IPS-20b (cell line): ENCODE data around the gene DLG3.

Source experiments
- H3K27ac ChIP-seq: one replicate; pipeline ENCODE4 v1.5.1; 2013; ENCODE audit warnings: low read length
- H3K27me3 ChIP-seq: 2 replicates; pipeline ENCODE4 v1.6.1; 2013; ENCODE audit warnings: mild to moderate bottlenecking, low read length, inconsistent platforms; ENCODE audit not compliant: insufficient read depth
- H3K36me3 ChIP-seq: 2 replicates; pipeline ENCODE4 v1.6.1; 2013; ENCODE audit warnings: low read depth, mild to moderate bottlenecking, inconsistent platforms, low read length, moderate library complexity; ENCODE audit not compliant: insufficient read depth
- H3K4me1 ChIP-seq: 2 replicates; pipeline ENCODE4 v1.6.1; 2013; ENCODE audit warnings: mild to moderate bottlenecking, control low read depth, inconsistent platforms, low read length, moderate library complexity; ENCODE audit not compliant: insufficient read depth
- H3K4me3 ChIP-seq: 2 replicates; pipeline ENCODE4 v1.5.1; 2013; ENCODE audit warnings: mild to moderate bottlenecking, low read length, inconsistent platforms
- H3K9ac ChIP-seq: 2 replicates; pipeline ENCODE4 v1.6.1; 2013; ENCODE audit warnings: low read depth, mild to moderate bottlenecking, inconsistent platforms, low read length, moderate library complexity
- H3K9me3 ChIP-seq: 2 replicates; pipeline ENCODE4 v1.6.1; 2013; ENCODE audit warnings: mild to moderate bottlenecking, low read depth, low read length, inconsistent platforms; ENCODE audit not compliant: insufficient read depth

DLG3 gene

GRCh38 chrX:70426286-70427278 is 18.1 kb upstream of the DLG3 start:
- Histone ChIP-seq H3K9me3 (no peaks in the 10 kb centered on the region), H3K4me3 (no peak overlapping the region), H3K9ac (no peak overlapping the region), H3K27ac (no peak overlapping the region), H3K27me3 (no peaks in the 10 kb centered on the region), H3K4me1 (peaks cover 6% of the 10 kb centered on the region; the same call in 1 of the 2 replicates), H3K36me3 (peaks cover 45% of the 10 kb centered on the region; the same call in 1 of the 2 replicates)

DNA sequence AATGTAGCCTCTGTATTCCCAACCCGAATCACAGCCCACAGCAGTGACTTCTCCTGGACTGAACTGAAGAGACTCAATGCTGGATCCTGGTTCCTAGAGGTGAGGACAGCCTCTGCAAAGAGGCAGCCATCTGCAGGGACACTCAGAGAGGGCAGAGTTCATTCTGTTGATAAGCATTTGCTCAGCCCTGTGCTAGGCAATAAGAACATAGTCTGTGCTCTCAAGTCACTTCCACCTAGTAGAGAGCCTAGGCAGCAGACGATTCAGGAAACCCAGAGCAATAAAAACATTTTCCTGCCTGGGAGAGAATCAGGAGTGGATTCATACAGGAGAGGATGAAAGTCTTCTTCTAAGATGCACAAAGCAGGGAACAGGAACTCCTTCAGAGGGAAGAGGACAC is 17.3 kb upstream of the DLG3 start:
- no peaks in the 10 kb centered on the region for H3K9me3 ChIP-seq
- no peak overlapping the region for H3K4me3 ChIP-seq
- H3K27me3 ChIP-seq: no peaks in the 10 kb centered on the region
- no peak overlapping the region for H3K27ac ChIP-seq
- peaks cover under 1% of the 10 kb centered on the region; the same call in 1 of the 2 replicates for H3K4me1 ChIP-seq
- peaks cover 45% of the 10 kb centered on the region; the same call in 1 of the 2 replicates for H3K36me3 ChIP-seq
- H3K9ac ChIP-seq: no peak overlapping the region

- H3K36me3 ChIP-seq: peaks cover 45% of the 10 kb centered on the region; the same call in 1 of the 2 replicates
- H3K9ac ChIP-seq: no peak overlapping the region
- H3K4me1 ChIP-seq: no peaks in the 10 kb centered on the region
- H3K27ac ChIP-seq: no peak overlapping the region
- no peak overlapping the region for H3K4me3 ChIP-seq
- no peaks in the 10 kb centered on the region for H3K27me3 ChIP-seq
- H3K9me3 ChIP-seq: no peaks in the 10 kb centered on the region
Observed at GRCh38 chrX:70429759-70430158, 14.9 kb upstream of the DLG3 start.

GRCh38 chrX:70432936-70433847 is 11.4 kb upstream of the DLG3 start:
- Histone ChIP-seq H3K9me3 (no peaks in the 10 kb centered on the region), H3K27me3 (peaks cover 8% of the 10 kb centered on the region; the same call in 1 of the 2 replicates), H3K27ac (no peak overlapping the region), H3K9ac (peak overlapping the region; percentile 23; the same call in 1 of the 2 replicates), H3K4me3 (peak overlapping the region; percentile 89), H3K4me1 (no peaks in the 10 kb centered on the region), H3K36me3 (peaks cover 24% of the 10 kb centered on the region; the same call in 1 of the 2 replicates)

DNA sequence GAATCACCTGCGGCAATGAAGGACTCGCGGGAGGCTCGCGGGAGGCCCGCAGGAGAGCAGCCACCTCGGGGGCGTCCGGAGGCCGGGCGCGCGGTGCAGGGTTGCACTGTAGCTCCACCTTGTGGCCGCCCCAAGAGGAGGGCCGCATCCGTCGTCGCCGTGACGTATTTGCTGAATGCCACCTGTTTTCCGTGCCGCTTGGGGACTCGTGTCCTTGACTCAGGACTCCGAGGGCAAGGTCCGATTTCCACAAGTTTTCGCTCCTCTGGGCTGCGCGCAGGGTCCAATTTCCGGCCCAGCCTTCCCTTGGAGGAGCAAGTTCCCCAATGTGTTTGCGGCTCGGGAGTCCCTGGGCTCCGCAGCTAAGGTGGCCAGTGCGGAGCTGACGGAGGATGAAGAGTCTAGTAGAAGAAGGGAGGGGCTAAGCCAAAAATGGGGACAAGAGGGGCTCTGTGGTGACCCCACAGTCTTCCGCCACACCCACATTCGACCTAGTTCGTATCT is 10.7 kb upstream of the DLG3 start:
- Histone ChIP-seq H3K9me3 (no peaks in the 10 kb centered on the region), H3K9ac (peak overlapping the region; percentile 82; the same call in 1 of the 2 replicates), H3K27ac (no peak overlapping the region), H3K36me3 (peaks cover 16% of the 10 kb centered on the region; the same call in 1 of the 2 replicates), H3K4me3 (peak overlapping the region; percentile 89), H3K4me1 (no peaks in the 10 kb centered on the region), H3K27me3 (peaks cover 8% of the 10 kb centered on the region; the same call in 1 of the 2 replicates)

- Histone ChIP-seq H3K27ac (no peak overlapping the region), H3K36me3 (peaks cover 15% of the 10 kb centered on the region; the same call in 1 of the 2 replicates), H3K4me3 (peak overlapping the region; percentile 89), H3K4me1 (no peaks in the 10 kb centered on the region), H3K9me3 (no peaks in the 10 kb centered on the region), H3K9ac (peak overlapping the region; percentile 82; the same call in 1 of the 2 replicates), H3K27me3 (peaks cover 8% of the 10 kb centered on the region; the same call in 1 of the 2 replicates)
Observed at GRCh38 chrX:70434352-70434866, 10.2 kb upstream of the DLG3 start.

DNA sequence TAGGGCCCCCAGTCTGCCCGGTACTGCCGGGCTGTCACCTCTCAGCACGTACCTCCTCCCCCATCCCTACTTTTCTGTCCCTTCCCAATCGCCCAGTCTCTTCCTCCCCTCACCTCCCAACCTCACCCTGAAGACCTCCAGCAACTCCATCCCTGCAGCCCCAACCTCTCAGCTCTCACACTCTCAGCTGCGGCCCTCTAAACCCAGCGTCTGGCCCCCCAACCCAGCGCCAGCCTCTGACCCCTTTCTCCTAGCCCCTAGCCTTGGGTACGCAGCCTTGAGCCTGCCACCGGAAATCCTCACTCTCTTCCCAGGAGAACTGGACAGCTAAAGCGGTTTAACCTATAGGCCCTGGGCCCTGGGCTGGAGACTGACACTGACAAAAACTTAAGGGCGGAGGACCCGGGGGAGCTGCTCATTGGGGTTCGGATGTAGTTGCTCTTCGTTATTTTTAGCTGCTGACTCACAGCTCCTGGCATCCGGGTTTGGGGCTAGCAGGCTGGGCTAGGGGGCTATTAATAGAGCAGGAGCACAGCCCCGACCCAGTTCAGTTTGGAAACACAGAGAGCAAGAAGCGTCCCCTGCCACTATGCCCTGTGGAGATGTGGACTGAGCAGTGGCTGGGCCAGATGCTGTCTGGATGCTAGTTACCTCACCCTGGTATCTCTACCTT is 9.6 kb upstream of the DLG3 start:
- Histone ChIP-seq H3K27ac (no peak overlapping the region), H3K4me1 (no peaks in the 10 kb centered on the region), H3K36me3 (peaks cover 12% of the 10 kb centered on the region; the same call in 1 of the 2 replicates), H3K9me3 (no peaks in the 10 kb centered on the region), H3K9ac (peak overlapping the region; percentile 71; the same call in 1 of the 2 replicates), H3K4me3 (peak overlapping the region; percentile 89), H3K27me3 (peaks cover 8% of the 10 kb centered on the region; the same call in 1 of the 2 replicates)

DNA sequence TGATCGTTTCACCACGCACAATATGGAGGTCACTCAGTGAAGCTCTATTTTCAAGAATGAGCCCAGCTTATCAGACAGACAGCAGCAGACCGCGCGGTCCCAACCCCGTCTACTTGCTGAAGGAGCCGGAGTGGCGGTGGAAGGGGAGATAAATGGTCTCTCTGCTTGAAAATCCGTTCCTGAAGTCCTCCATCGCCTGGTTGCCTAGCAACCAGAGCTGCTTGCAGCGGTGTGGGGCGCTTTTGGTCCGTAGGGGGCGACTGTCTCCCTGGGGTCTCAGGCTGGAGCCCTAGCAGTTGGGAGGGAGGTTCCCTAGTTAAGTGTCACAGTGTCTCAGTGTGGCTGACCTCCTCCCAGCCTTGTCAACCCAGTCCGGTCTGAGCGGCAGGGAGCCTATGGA is 8.3 kb upstream of the DLG3 start:
- no peak overlapping the region for H3K27ac ChIP-seq
- peak overlapping the region; percentile 46; the same call in 1 of the 2 replicates for H3K4me3 ChIP-seq
- H3K9ac ChIP-seq: no peak overlapping the region

GRCh38 chrX:70437011-70437410 is 7.6 kb upstream of the DLG3 start:
- H3K9ac ChIP-seq: no peak overlapping the region
- H3K27me3 ChIP-seq: peaks cover 8% of the 10 kb centered on the region; the same call in 1 of the 2 replicates
- no peaks in the 10 kb centered on the region for H3K4me1 ChIP-seq
- no peak overlapping the region for H3K4me3 ChIP-seq
- H3K9me3 ChIP-seq: no peaks in the 10 kb centered on the region
- H3K27ac ChIP-seq: no peak overlapping the region
- H3K36me3 ChIP-seq: no peaks in the 10 kb centered on the region

More for the DNA sequence above, 8.3 kb upstream of the DLG3 start:
- Histone ChIP-seq H3K27me3 (peaks cover 8% of the 10 kb centered on the region; the same call in 1 of the 2 replicates), H3K36me3 (peaks cover 1% of the 10 kb centered on the region; the same call in 1 of the 2 replicates), H3K4me1 (no peaks in the 10 kb centered on the region), H3K9me3 (no peaks in the 10 kb centered on the region)

DNA sequence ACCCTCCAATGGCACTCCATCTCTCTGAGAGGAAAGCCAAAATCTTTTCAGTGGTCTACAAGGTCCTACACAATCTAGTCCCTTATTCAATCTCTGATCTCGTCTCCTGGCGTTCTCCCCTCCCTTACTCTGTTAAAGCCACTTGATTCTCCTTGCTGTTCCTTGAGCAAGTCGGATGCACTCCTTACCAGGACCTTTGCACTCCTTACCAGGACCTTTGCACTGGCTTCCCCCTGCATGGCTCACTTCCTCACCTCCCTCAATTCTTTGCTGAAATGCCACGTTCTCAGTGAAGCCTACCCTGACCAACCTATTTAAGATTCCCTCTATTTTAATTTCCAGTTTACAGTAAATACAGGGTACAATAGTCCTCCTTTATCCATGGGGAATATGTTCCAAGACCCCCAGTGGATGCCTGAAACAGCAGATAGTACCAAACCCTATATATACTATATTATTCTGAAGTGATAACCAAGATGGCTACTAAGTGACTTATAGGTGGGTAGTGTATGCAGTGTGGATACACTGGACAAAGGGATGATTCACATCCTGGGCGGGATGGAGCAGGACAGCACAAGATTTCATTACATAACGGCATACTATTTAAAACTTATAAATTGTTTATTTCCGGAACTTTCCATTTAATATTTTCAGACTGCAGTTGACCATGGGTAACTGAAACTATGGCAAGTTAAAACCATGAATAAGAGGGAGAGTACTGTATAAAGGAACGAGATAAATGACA is 6.5 kb upstream of the DLG3 start:
- Histone ChIP-seq H3K9me3 (no peaks in the 10 kb centered on the region), H3K4me3 (no peak overlapping the region), H3K27me3 (peaks cover 8% of the 10 kb centered on the region; the same call in 1 of the 2 replicates), H3K9ac (no peak overlapping the region), H3K27ac (no peak overlapping the region), H3K36me3 (no peaks in the 10 kb centered on the region), H3K4me1 (no peaks in the 10 kb centered on the region)
